B cell (primary cell): ENCODE results near the gene AUTS2. TPM values are rescaled to one million over a fixed set of nuclear protein-coding genes. Genes with fewer than 3 reads are reported as not detected.

Source experiments
- ATAC-seq: fragments of 200-7000 bp; cut with Tn5 transposase; one replicate; pipeline ENCODE4 v1.10.0; 2021; ENCODE audit warnings: low read depth, mild to moderate bottlenecking, moderate number of reproducible peaks, moderate library complexity
- CTCF ChIA-PET: fragments of 350-600 bp; sonication (Branson Sonifier 250); formaldehyde crosslinking; loops from one replicate; lab custom pipeline; 2021; ENCODE audit warnings: antibody characterized with exemption, inconsistent platforms; lab: Charles Lee
- POLR2A ChIA-PET: fragments of 350-600 bp; sonication (Branson Sonifier 250); formaldehyde crosslinking; loops from one replicate; lab custom pipeline; 2021; ENCODE audit warnings: antibody characterized with exemption; lab: Charles Lee
- DNase-seq: peaks from one replicate; pipeline ENCODE4 v3.0.0; 2013
- H2AFZ ChIP-seq: 2 replicates; pipeline ENCODE4 v1.6.1; 2012; ENCODE audit warnings: mild to moderate bottlenecking, low read depth, low read length; ENCODE audit not compliant: insufficient read depth, poor library complexity, severe bottlenecking
- H3K27ac ChIP-seq, 2 donors: 1 replicate in 1 of 2; 2 replicates in 1 of 2; pipeline ENCODE4 v1.5.1; 2012 to 2013; ENCODE audit warnings: low read length in 2 of 2, mild to moderate bottlenecking in 2 of 2, moderate library complexity in 1 of 2
- H3K27me3 ChIP-seq, 4 experiments: fragments of 200-600 bp in 1 of 4; sonication (generic) in 1 of 4; replicated peaks in 1 of 4; 1 replicate in 2 of 4; 2 replicates in 2 of 4; pipeline versions ENCODE4 v1.6.1 to v1.7.0; 2013 to 2016; ENCODE audit warnings: low read length in 3 of 4, mild to moderate bottlenecking in 2 of 4, mixed read lengths in 1 of 4, moderate library complexity in 1 of 4; ENCODE audit not compliant: insufficient read depth in 4 of 4, control insufficient read depth in 3 of 4; ENCODE audit errors: control extremely low read depth in 1 of 4
- H3K36me3 ChIP-seq, 2 experiments: replicated peaks in 1 of 2; 1 replicate in 1 of 2; 2 replicates in 1 of 2; pipeline versions ENCODE4 v1.6.1 to v1.7.1; 2013; ENCODE audit warnings: low read length in 1 of 2; ENCODE audit not compliant: insufficient read depth in 2 of 2, control insufficient read depth in 1 of 2; ENCODE audit errors: control extremely low read depth in 1 of 2, extremely low read depth in 1 of 2
- H3K4me1 ChIP-seq, 2 donors: fragments of 200-600 bp in 1 of 2; sonication (generic) in 1 of 2; 1 replicate in 1 of 2; 2 replicates in 1 of 2; pipeline versions ENCODE4 v1.5.1 to v1.6.1; 2013 to 2017; ENCODE audit warnings: low read length in 2 of 2; ENCODE audit not compliant: control insufficient read depth in 2 of 2, insufficient read depth in 2 of 2
- H3K4me2 ChIP-seq: replicated peaks from 2 replicates; pipeline ENCODE3; 2012; ENCODE audit warnings: mild to moderate bottlenecking, low read depth, low read length; ENCODE audit not compliant: poor library complexity, severe bottlenecking
- H3K4me3 ChIP-seq, 5 experiments: fragments of 200-600 bp in 1 of 5; sonication (generic) in 1 of 5; 1 replicate in 3 of 5; 2 replicates in 2 of 5; pipeline versions ENCODE4 v1.5.1 to v1.7.0; 2011 to 2016; ENCODE audit warnings: low read length in 4 of 5, mild to moderate bottlenecking in 4 of 5, low read depth in 2 of 5, control low read depth in 1 of 5, moderate library complexity in 1 of 5; ENCODE audit not compliant: insufficient read depth in 1 of 5; ENCODE audit errors: control extremely low read depth in 1 of 5, extremely low read depth in 1 of 5
- H3K79me2 ChIP-seq: fragments of 200-600 bp; sonication (generic); one replicate; pipeline ENCODE4 v1.6.0; 2016; ENCODE audit warnings: low read length; ENCODE audit not compliant: control insufficient read depth, insufficient read depth
- H3K9ac ChIP-seq: fragments of 200-600 bp; sonication (generic); 2 replicates; pipeline ENCODE4 v1.6.1; 2017; ENCODE audit warnings: mild to moderate bottlenecking, low read length, moderate library complexity
- H3K9me3 ChIP-seq, 3 donors: one replicate each; pipeline versions ENCODE4 v1.6.1 to v1.7.1; 2013; ENCODE audit warnings: low read length in 2 of 3; ENCODE audit not compliant: control insufficient read depth in 2 of 3, insufficient read depth in 1 of 3; ENCODE audit errors: control extremely low read depth in 1 of 3
- H4K20me1 ChIP-seq: 2 replicates; pipeline ENCODE4 v1.6.0; 2012; ENCODE audit warnings: mild to moderate bottlenecking, low read length; ENCODE audit not compliant: insufficient read depth, control insufficient read depth, poor library complexity, severe bottlenecking
- H3K27ac Mint-ChIP-seq: one replicate; pipeline ENCODE4 v1.8.0; 2021; ENCODE audit warnings: mixed read lengths
- H3K27me3 Mint-ChIP-seq: one replicate; pipeline ENCODE4 v1.8.0; 2021; ENCODE audit warnings: mixed read lengths
- H3K4me1 Mint-ChIP-seq: one replicate; pipeline ENCODE4 v1.8.0; 2021; ENCODE audit warnings: mixed read lengths
- H3K4me3 Mint-ChIP-seq: one replicate; pipeline ENCODE4 v1.8.0; 2021; ENCODE audit warnings: mixed read lengths
- H3K9me3 Mint-ChIP-seq: one replicate; pipeline ENCODE4 v1.8.0; 2022; ENCODE audit warnings: mixed read lengths; ENCODE audit not compliant: insufficient read depth
- EZH2 ChIP-seq: IDR thresholded peaks from 2 replicates; pipeline ENCODE4 v1.6.1; 2012; ENCODE audit warnings: borderline replicate concordance, low read depth, mild to moderate bottlenecking, moderate library complexity, low read length; ENCODE audit not compliant: insufficient read depth, poor library complexity, severe bottlenecking
- WGBS: methylation state at CpG from one replicate; pipeline ENCODE4 v1.1.5; 2013; ENCODE audit warnings: missing lambda C conversion rate; ENCODE audit not compliant: insufficient coverage; 5-methylcytosine and 5-hydroxymethylcytosine counted together
- intact Hi-C: fragments of 100-400 bp; cut with micrococcal nuclease; formaldehyde crosslinking; loops from one replicate; pipeline ENCODE4 v1.10.0; 2022
- polyA plus RNA-seq: library from polyadenylated mRNA; depleted of rRNA; stranded (reverse); fragments of >200 nt; gene quantifications from 2 replicates; pipeline ENCODE4 v1.2.3, GENCODE V29; 2012
- total RNA-seq, 2 donors: library from RNA; stranded (reverse); fragments of 120-200 nt in 1 of 2; gene quantifications; 1 replicate in 1 of 2; 2 replicates in 1 of 2; pipeline versions ENCODE4 v1.2.3 to v1.2.4, GENCODE V29; 2013 to 2022
- TF ChIP-seq, protein P1 (sequence below): fragments of 200-600 bp; IDR thresholded peaks from one replicate; pipeline ENCODE4 v1.8.0; 2022; ENCODE audit warnings: antibody characterized with exemption, mild to moderate bottlenecking

Gene AUTS2
- total and polyA plus RNA-seq, 2 donors (not counting 1 experiment from before 2014, with no cell fraction given) = 22.3 to 35.0 TPM

DNA sequence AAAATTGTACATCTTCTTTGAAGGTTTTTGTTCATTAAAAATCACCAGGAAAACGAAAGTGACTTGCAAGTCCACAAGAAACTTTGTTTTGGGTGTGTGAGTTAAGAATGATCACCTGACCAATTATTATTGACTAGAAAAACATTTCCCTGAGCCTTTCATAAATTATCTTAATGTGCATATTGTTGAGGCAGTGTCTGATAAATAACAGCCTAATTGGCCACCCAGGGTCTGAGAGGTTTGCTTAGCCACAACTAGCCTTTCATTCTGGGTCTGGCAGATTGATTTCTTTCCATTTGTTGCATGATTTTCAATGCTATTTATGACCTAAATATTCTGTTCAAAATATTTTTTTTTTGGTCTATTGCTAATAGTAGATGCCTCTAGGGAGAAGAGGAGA, 152.8 kb downstream of the AUTS2 start:
- Histone ChIP-seq H3K4me2 (no peak overlapping the region), H3K36me3 (no peaks in the 10 kb centered on the region), H3K4me1 (peaks cover 0 to 7% of the 10 kb centered on the region in 2 donors), H2AFZ (no peak overlapping the region), H3K9ac (no peak overlapping the region), H3K27me3 (no peaks in the 10 kb centered on the region), H3K79me2 (peaks cover 10% of the 10 kb centered on the region), H3K9me3 (no peaks in the 10 kb centered on the region), H3K4me3 (no peak overlapping the region), H4K20me1 (no peaks in the 10 kb centered on the region), H3K27ac (no peak overlapping the region)
- ChIA-PET POLR2A (no interaction called here), CTCF (no interaction called here)
- H3K27ac Mint-ChIP-seq = no peak overlapping the region
- TF ChIP-seq EZH2 = no peak
- TF ChIP-seq, protein P1, sequence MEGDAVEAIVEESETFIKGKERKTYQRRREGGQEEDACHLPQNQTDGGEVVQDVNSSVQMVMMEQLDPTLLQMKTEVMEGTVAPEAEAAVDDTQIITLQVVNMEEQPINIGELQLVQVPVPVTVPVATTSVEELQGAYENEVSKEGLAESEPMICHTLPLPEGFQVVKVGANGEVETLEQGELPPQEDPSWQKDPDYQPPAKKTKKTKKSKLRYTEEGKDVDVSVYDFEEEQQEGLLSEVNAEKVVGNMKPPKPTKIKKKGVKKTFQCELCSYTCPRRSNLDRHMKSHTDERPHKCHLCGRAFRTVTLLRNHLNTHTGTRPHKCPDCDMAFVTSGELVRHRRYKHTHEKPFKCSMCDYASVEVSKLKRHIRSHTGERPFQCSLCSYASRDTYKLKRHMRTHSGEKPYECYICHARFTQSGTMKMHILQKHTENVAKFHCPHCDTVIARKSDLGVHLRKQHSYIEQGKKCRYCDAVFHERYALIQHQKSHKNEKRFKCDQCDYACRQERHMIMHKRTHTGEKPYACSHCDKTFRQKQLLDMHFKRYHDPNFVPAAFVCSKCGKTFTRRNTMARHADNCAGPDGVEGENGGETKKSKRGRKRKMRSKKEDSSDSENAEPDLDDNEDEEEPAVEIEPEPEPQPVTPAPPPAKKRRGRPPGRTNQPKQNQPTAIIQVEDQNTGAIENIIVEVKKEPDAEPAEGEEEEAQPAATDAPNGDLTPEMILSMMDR = no peak
- H3K4me1 Mint-ChIP-seq = peaks cover 16% of the 10 kb centered on the region
- no peak overlapping the region for H3K4me3 Mint-ChIP-seq
- ATAC-seq (no peak), DNase-seq (no peak)
- no peaks in the 10 kb centered on the region for H3K9me3 Mint-ChIP-seq
- H3K27me3 Mint-ChIP-seq = no peaks in the 10 kb centered on the region
- intact Hi-C loops = no loop called here
- WGBS = no CpG with 5 or more reads among the region's 1 CpG

DNA sequence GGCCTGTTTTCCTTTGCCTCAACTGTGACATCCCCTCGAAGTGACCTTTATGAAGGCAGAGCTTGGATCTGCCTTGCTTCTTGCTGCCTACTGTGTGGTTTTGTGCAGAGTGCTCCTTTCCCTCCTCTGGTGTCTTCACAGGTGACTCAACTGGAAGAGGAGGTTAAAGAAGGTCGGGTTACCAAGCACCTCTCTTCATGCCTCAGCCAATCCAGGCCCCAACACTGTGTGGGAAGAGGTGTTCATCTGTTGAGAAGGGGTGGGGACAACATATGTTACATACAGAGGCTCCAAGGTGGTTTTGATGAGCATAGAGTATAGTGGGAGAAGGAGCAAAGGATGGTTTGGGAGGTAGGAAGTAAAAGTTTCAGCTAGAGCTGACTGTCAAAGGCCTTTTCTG, 155.7 kb downstream of the AUTS2 start:
- intact Hi-C loops = no loop called here
- TF ChIP-seq, protein P1 = no peak
- no peak for TF ChIP-seq EZH2
- Histone ChIP-seq H3K4me3 (no peak overlapping the region), H3K9ac (no peak overlapping the region), H3K4me2 (no peak overlapping the region), H3K27me3 (no peaks in the 10 kb centered on the region), H3K36me3 (no peaks in the 10 kb centered on the region), H4K20me1 (no peaks in the 10 kb centered on the region), H2AFZ (no peak overlapping the region), H3K4me1 (peaks cover 0 to 7% of the 10 kb centered on the region in 2 donors), H3K9me3 (no peaks in the 10 kb centered on the region), H3K27ac (no peak overlapping the region), H3K79me2 (no peaks in the 10 kb centered on the region)
- no peaks in the 10 kb centered on the region for H3K27me3 Mint-ChIP-seq
- ChIA-PET POLR2A (no interaction called here), CTCF (interaction anchor here (1.0 to 1.5 kb wide), 2 partner anchors 10 to 71 kb away, joined by 3 read pairs; no protein-coding TSS in a partner anchor)
- H3K4me3 Mint-ChIP-seq = no peak overlapping the region
- peaks cover 12% of the 10 kb centered on the region for H3K4me1 Mint-ChIP-seq
- no peak overlapping the region for H3K27ac Mint-ChIP-seq
- DNase-seq (no peak), ATAC-seq (no peak)
- no CpG with 5 or more reads among the region's 2 CpGs for WGBS
- H3K9me3 Mint-ChIP-seq = no peaks in the 10 kb centered on the region
